Measurements from ENCODE around the gene DIS3L2.
"Not testable (repeated sequence)": the region's sequence is repeated elsewhere in the genome, so short reads cannot be mapped to it uniquely, and the experiment has no call there.

Gene DIS3L2

DNA sequence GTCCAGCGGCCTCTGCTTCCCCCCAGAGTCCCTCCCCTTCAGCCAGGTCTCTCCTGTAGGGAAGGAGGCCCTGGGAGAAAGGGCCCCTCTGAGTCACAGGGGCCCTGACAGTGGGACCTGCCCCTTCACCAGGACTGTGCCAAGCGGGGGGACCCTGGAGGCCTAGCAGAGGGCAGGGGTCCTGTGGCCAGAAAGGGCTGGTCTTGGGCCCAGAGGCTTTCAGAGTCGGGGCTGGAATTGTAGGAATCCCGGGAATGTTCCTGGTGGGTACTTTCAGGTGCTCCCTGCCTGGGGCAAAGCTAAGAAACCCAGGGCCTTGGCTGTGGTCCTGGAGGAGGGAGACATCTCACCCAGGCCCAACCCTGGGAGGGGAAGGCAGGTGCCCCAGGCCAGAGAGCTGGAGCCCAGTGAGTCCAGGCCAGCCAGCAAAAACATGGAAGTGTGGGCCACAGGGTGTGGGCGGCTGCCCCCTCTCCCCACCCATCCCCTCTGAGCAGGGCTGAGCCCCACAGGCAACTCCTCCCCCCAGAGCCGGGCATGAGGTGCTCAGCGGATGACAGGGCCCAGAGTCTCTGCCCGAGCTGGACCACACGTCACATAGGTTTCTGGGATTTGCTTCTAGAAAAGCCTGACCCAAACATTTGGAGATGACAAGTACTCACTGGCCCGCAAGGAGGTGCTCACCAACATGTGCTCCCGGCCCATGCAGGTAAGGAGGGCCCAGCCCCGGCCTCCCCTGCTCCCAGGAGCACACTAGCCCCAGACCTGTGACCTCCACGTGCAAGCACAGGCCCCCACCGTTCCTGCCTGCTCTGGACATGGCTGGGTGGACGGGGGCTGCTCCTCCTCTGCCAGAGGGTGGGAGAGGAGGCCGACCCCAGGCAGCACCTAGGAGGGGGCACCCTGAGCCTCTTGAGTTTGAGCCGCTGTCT lies 368.8 kb downstream of the DIS3L2 start:
- no peaks in the 10 kb centered on the region for H3K9me2 ChIP-seq (ENCODE audit: low read depth, low read length)
- no peaks in the 10 kb centered on the region for H3K36me3 ChIP-seq (ENCODE audit: insufficient read depth, low read length)
- no peak overlapping the region for H3K27ac ChIP-seq (ENCODE audit: low read depth, low read length, poor library complexity, severe bottlenecking)
- no peak overlapping the region for H2AFZ ChIP-seq (ENCODE audit: low read length)
- H3K9me3 ChIP-seq (ENCODE audit: low read length): no peaks in the 10 kb centered on the region
- H3F3A ChIP-seq (ENCODE audit: insufficient read depth, low read length): no peaks in the 10 kb centered on the region
- no peak overlapping the region for H3K4me3 ChIP-seq (ENCODE audit: low read depth, low read length, poor library complexity, severe bottlenecking)
- H3K79me2 ChIP-seq (ENCODE audit: insufficient read depth, low read length): no peaks in the 10 kb centered on the region
- H4K20me1 ChIP-seq (ENCODE audit: insufficient read depth, low read length): no peaks in the 10 kb centered on the region
- H3K27me3 ChIP-seq (ENCODE audit: insufficient read depth, low read length): no peaks in the 10 kb centered on the region
- TF ChIP-seq, protein P1, sequence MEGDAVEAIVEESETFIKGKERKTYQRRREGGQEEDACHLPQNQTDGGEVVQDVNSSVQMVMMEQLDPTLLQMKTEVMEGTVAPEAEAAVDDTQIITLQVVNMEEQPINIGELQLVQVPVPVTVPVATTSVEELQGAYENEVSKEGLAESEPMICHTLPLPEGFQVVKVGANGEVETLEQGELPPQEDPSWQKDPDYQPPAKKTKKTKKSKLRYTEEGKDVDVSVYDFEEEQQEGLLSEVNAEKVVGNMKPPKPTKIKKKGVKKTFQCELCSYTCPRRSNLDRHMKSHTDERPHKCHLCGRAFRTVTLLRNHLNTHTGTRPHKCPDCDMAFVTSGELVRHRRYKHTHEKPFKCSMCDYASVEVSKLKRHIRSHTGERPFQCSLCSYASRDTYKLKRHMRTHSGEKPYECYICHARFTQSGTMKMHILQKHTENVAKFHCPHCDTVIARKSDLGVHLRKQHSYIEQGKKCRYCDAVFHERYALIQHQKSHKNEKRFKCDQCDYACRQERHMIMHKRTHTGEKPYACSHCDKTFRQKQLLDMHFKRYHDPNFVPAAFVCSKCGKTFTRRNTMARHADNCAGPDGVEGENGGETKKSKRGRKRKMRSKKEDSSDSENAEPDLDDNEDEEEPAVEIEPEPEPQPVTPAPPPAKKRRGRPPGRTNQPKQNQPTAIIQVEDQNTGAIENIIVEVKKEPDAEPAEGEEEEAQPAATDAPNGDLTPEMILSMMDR (IDR thresholded peaks at IDR 0.05; ENCODE audit: low read length): no peak
- H3K9ac ChIP-seq (ENCODE audit: low read length): no peak overlapping the region
- H3K4me1 ChIP-seq (ENCODE audit: insufficient read depth, low read length, severe bottlenecking): no peaks in the 10 kb centered on the region
- no peak overlapping the region for H3K4me2 ChIP-seq (ENCODE audit: low read length)

DNA sequence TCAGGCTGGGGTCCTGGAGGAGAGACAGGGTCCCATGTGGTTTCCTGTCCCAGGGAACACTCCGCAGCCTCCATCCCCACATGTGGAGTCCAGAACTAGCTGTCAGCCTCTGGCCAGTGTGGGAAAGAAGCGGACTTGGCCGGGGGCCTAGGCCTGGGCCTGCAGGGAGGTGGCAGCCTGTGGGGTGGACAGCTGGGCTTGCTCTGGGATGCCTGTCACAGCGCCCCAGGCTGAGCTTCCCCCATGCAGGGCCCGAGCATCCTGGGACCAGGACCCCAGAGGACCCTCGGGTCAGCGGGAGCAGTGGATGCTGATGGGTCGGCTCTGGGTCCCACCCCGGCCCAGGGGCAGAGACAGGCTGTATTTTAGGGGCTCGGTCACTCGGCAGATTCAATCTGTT lies 369.5 kb downstream of the DIS3L2 start:
- not testable (repeated sequence) for H3K9me3 ChIP-seq (ENCODE audit: low read length); H4K20me1 ChIP-seq (ENCODE audit: insufficient read depth, low read length); H3K27me3 ChIP-seq (ENCODE audit: insufficient read depth, low read length); H3K4me3 ChIP-seq (ENCODE audit: low read depth, low read length, poor library complexity, severe bottlenecking); H3F3A ChIP-seq (ENCODE audit: insufficient read depth, low read length); H2AFZ ChIP-seq (ENCODE audit: low read length); H3K4me2 ChIP-seq (ENCODE audit: low read length); H3K27ac ChIP-seq (ENCODE audit: low read depth, low read length, poor library complexity, severe bottlenecking); H3K4me1 ChIP-seq (ENCODE audit: insufficient read depth, low read length, severe bottlenecking); H3K36me3 ChIP-seq (ENCODE audit: insufficient read depth, low read length); H3K9me2 ChIP-seq (ENCODE audit: low read depth, low read length); H3K9ac ChIP-seq (ENCODE audit: low read length); H3K79me2 ChIP-seq (ENCODE audit: insufficient read depth, low read length)

DNA sequence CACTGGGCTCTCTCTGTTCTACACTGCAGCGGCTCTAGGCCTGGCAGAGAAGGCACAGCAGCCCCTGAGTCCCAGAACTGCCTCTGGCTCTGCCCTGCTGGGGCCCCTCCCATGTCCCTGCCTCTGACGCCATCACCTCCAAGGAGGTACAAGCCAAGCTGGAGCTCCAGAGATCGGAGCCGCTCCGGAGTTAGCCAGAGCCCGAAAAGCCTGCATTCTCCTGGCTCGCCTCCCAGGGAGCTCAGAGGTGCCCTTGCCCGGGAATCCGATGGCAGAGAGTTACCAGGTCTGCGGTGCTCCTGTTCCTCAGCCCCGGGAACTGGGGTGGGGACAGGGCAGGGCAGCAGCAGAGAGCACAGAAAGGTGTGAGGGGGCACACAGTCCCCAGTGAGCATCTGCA lies 370.1 kb downstream of the DIS3L2 start:
- H3K9ac ChIP-seq (ENCODE audit: low read length); H3K27me3 ChIP-seq (ENCODE audit: insufficient read depth, low read length); H2AFZ ChIP-seq (ENCODE audit: low read length); H3K9me3 ChIP-seq (ENCODE audit: low read length); H3F3A ChIP-seq (ENCODE audit: insufficient read depth, low read length); H3K4me3 ChIP-seq (ENCODE audit: low read depth, low read length, poor library complexity, severe bottlenecking); H3K27ac ChIP-seq (ENCODE audit: low read depth, low read length, poor library complexity, severe bottlenecking); H3K36me3 ChIP-seq (ENCODE audit: insufficient read depth, low read length); H3K79me2 ChIP-seq (ENCODE audit: insufficient read depth, low read length); H3K9me2 ChIP-seq (ENCODE audit: low read depth, low read length); H3K4me2 ChIP-seq (ENCODE audit: low read length); H3K4me1 ChIP-seq (ENCODE audit: insufficient read depth, low read length, severe bottlenecking); H4K20me1 ChIP-seq (ENCODE audit: insufficient read depth, low read length): not testable (repeated sequence)

DNA sequence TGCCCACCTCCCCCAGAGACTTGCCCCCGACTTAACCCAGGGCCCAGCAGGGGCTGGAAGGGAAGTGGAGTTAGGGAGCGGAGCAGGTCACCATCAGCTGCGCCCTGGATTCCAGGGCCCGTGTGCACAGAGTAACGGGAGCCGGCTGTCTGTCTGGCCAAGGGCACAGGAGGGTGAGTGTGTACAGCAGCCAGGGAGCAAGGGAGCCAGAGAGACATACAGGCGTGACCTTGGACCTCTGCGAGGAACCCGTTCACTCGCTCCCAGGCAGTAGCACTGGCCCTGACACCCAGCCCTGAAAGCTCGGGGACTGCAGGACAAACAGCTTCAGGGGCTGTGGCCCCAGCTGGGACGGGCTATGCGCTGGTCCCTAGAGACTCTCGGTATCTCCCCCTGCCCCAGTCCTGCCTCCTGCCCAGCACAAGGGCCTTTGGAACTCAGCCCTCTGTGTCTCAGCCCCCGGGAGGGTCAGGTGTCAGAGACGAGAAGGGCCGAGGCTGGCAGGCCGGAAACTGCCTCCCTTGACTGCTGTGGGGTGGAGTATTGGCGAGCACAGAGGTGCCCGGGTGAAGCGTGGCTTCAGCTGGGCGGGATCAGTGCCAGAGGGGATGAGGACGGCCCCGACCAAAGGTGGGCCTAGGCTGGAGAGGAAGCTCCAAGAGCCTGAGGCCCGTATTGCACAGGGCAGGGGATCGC lies 370.9 kb downstream of the DIS3L2 start:
- H3F3A ChIP-seq (ENCODE audit: insufficient read depth, low read length); H3K9ac ChIP-seq (ENCODE audit: low read length); H3K9me3 ChIP-seq (ENCODE audit: low read length); H3K36me3 ChIP-seq (ENCODE audit: insufficient read depth, low read length); H3K4me2 ChIP-seq (ENCODE audit: low read length); H3K4me3 ChIP-seq (ENCODE audit: low read depth, low read length, poor library complexity, severe bottlenecking); H3K4me1 ChIP-seq (ENCODE audit: insufficient read depth, low read length, severe bottlenecking); H4K20me1 ChIP-seq (ENCODE audit: insufficient read depth, low read length); H3K27ac ChIP-seq (ENCODE audit: low read depth, low read length, poor library complexity, severe bottlenecking); H3K27me3 ChIP-seq (ENCODE audit: insufficient read depth, low read length); H3K9me2 ChIP-seq (ENCODE audit: low read depth, low read length); H2AFZ ChIP-seq (ENCODE audit: low read length); H3K79me2 ChIP-seq (ENCODE audit: insufficient read depth, low read length): not testable (repeated sequence)

All from OCI-LY1 (cell line).